Measurements from ENCODE around the gene PRKAG2. TPM values are rescaled to one million over a fixed set of nuclear protein-coding genes. Genes with fewer than 3 reads are reported as not detected.

The PRKAG2 gene
- total RNA-seq, 4 donors from 2014 or later, result 19.5 to 30.8 (median 27.6) TPM

GRCh38 chr7:151764056-151764920, 112.6 kb downstream of the PRKAG2 start:
- Histone ChIP-seq H3K27me3 (no peaks in the 10 kb centered on the region), H3K36me3 (no peaks in the 10 kb centered on the region), H3K4me3 (replicated peaks in 1 of 3) (no peak overlapping the region), H3K4me1 (peaks cover 0 to 3% of the 10 kb centered on the region in 2 donors), H3K9me3 (no peaks in the 10 kb centered on the region), H3K27ac (no peak overlapping the region)
- intact Hi-C loops (cut with DNase I), result loop anchor here (5.0 to 10.0 kb wide), 2 partner anchors 312 to 379 kb away; no protein-coding TSS in a partner anchor
- TF ChIP-seq POLR2A (IDR thresholded peaks at IDR 0.05) (no peak), CTCF (IDR thresholded peaks at IDR 0.05) (no peak)
- no peak for DNase-seq
- 84 to 85% methylated on average over 13 of the region's 13 CpGs for WGBS, 2 donors

GRCh38 chr7:151763420-151763984, 113.4 kb downstream of the PRKAG2 start:
- Histone ChIP-seq H3K4me3 (replicated peaks in 1 of 3) (no peak overlapping the region), H3K9me3 (no peaks in the 10 kb centered on the region), H3K36me3 (no peaks in the 10 kb centered on the region), H3K4me1 (peaks cover 0 to 5% of the 10 kb centered on the region in 2 donors), H3K27me3 (no peaks in the 10 kb centered on the region), H3K27ac (no peak overlapping the region)
- TF ChIP-seq POLR2A (IDR thresholded peaks at IDR 0.05), result no peak
- TF ChIP-seq CTCF (IDR thresholded peaks at IDR 0.05), result no peak
- 90 to 91% methylated on average over 11 to 13 of the region's 13 CpGs for WGBS, 2 donors
- no peak for DNase-seq
- intact Hi-C loops (cut with DNase I), result loop anchor here (5.0 to 10.0 kb wide), 2 partner anchors 311 to 379 kb away; no protein-coding TSS in a partner anchor

GRCh38 chr7:151762583-151763245, 114.2 kb downstream of the PRKAG2 start:
- intact Hi-C loops (cut with DNase I), result loop anchor here (5.0 to 10.0 kb wide), 2 partner anchors 310 to 378 kb away; no protein-coding TSS in a partner anchor
- no peak for DNase-seq
- peaks cover 0 to 5% of the 10 kb centered on the region in 2 donors for H3K4me1 ChIP-seq
- 83 to 92% methylated on average over 15 to 18 of the region's 18 CpGs for WGBS, 2 donors
- H3K27me3 ChIP-seq, result no peaks in the 10 kb centered on the region
- TF ChIP-seq CTCF (IDR thresholded peaks at IDR 0.05) (no peak), POLR2A (IDR thresholded peaks at IDR 0.05) (no peak)
- H3K36me3 ChIP-seq, result no peaks in the 10 kb centered on the region
- no peak overlapping the region for H3K4me3 ChIP-seq (replicated peaks in 1 of 3)
- H3K9me3 ChIP-seq, result no peaks in the 10 kb centered on the region
- H3K27ac ChIP-seq, result no peak overlapping the region

GRCh38 chr7:151761957-151762356, 115.0 kb downstream of the PRKAG2 start:
- H3K4me1 ChIP-seq, result peaks cover 0 to 5% of the 10 kb centered on the region in 2 donors
- 96 to 97% methylated on average over 9 of the region's 9 CpGs for WGBS, 2 donors
- no peak overlapping the region for H3K27ac ChIP-seq
- H3K27me3 ChIP-seq, result no peaks in the 10 kb centered on the region
- intact Hi-C loops (cut with DNase I), result loop anchor here (5.0 to 10.0 kb wide), 2 partner anchors 310 to 377 kb away; no protein-coding TSS in a partner anchor
- no peaks in the 10 kb centered on the region for H3K9me3 ChIP-seq
- H3K36me3 ChIP-seq, result no peaks in the 10 kb centered on the region
- no peak overlapping the region for H3K4me3 ChIP-seq (replicated peaks in 1 of 3)
- no peak for DNase-seq
- no peak for TF ChIP-seq POLR2A (IDR thresholded peaks at IDR 0.05)
- TF ChIP-seq CTCF (IDR thresholded peaks at IDR 0.05), result no peak

Data from thyroid gland (tissue), 4 donors.